GM19351 (cell line): ENCODE measurements around the gene PRKG1.

Experiments used
- ATAC-seq: cut with Tn5 transposase; IDR thresholded peaks from one replicate; pipeline ENCODE4 v1.9.1; 2021; ENCODE audit warnings: mild to moderate bottlenecking, moderate library complexity; ENCODE audit not compliant: unreplicated experiment

The PRKG1 gene

DNA sequence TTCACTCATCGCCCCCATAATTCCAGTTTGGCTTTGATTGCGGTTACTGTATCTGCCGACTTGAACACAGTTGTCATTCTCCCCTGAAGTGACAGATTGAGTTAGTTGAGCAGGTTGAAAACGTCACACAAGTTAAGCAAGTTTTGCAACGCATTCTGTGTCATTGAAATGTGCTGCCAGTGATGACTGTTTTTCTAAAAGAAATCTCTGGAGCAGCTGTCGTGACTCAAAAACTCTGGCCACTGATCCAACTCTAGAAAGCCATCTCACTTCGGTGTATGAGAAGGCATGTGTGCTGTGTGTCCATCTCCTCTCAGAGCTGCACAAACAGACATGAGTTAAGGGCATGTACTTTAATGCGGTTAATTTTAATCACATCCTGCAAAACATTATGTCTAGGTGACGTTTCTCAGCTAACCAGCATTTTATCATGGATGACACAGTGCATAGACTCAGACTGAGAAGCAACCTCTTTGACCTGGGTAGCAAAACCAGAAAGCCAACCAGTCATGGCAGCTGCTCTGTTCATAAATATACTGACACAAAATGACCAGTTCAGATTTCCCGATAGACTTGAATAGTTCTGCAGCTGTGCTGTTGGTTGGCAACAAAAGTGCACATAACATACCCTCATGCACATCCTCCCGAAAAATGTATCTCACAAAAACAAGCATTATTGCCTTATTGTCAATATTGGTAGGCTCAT is 555.8 kb downstream of the PRKG1 start:
- ATAC-seq: no peak

DNA sequence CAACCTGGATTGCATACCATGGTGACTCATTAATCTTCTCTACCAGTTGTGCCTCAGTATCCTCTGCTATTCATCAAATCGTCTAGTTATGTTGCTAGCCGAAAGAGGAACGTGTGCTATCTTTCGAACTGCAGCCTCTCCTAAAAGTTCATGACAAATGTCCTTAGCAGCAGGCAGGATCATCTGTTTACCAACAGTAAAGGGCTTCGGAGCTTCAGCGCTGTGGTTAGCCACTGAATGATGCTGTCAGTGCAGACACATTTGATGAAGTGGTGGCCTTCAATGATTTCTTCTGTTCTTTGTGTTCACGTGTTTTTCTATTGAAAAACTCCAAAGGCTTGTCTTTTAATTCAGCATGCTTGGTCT is 556.3 kb downstream of the PRKG1 start:
- ATAC-seq: no peak

DNA sequence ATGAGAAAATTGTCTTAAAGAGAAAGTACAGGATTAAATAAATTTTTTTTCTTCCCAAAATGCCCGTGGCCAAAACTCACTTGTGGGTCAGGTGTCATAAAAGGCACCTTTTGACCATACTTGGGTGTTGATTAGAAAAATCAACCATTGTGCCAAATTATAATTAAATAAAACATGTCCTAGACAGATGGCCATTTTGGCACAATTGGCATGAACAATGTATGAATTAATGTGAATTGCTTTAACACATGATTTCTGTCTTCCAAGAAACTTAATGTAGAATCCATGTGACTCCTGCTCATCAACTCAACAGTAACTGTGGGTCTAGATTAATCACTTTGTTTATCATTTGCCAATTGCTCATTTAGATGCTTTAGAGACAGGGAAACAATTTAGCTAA is 561.1 kb downstream of the PRKG1 start:
- no peak for ATAC-seq

DNA sequence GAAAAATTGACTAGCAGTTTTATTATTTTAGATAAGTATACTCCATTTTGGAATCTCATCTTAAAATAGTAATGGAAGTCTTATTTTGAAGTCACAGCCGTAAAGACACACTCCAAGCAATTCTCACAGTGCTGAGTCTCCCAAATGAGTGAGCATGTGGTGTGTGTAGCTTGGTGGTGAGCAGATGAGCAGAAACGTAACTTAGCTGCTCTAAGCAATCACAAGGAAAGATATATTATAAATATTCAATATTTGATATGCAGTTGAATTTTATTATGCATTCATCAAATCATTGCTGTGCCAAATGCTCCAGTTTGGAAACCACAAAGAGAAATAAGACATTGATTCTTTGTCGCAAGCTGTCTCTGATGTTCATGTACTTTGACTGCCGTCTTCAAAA is 563.9 kb downstream of the PRKG1 start:
- no peak for ATAC-seq

DNA sequence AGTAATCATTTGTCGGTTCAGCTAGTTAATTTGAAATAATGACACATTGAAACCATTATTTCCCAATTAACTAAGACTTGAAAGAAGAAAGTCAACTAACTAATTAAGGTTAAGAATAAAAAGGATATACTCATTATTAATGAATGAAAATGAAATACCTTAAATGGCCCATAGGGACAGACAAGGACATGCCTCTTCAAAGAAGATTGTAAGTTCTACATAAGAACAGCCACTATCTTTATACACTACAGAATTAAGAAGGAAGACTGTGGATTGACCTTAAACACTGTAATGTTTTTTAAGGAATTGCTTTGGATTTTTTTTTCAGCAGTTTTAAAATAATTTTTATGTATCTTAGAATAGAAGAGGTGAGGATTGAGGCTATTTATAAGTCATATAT is 564.5 kb downstream of the PRKG1 start:
- no peak for ATAC-seq

DNA sequence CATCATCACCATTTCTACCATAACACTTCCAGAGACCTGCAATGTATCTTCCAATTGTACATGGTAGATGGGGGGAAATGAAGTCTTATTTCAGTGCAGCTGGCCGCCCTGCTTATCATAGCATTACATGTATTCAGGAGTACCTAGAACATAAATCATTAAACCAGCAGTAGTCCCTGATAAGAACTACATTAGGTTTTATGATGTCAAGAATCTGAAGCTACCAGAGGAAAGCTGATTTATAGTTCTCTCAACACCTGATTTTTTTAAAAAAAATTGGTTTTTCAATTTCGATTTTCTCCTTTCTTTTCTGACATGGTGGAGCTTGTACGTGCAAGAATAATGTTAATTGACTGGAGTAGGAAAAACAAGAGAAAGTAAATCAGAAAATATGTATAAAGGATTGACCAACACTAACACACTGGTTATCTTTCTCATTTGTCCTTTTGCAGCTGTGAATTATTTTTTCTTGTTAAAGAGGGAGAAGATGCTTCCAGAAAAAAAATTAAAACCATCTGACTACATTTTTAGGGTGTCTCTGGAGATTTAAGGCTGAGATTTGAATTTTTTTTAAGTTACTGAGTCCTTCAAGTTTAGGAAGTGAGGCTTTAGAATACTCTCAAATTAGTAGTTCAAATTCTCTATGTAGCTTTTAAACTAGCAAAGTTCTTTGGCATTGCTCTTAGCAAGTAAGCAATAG is 566.0 kb downstream of the PRKG1 start:
- ATAC-seq: no peak

DNA sequence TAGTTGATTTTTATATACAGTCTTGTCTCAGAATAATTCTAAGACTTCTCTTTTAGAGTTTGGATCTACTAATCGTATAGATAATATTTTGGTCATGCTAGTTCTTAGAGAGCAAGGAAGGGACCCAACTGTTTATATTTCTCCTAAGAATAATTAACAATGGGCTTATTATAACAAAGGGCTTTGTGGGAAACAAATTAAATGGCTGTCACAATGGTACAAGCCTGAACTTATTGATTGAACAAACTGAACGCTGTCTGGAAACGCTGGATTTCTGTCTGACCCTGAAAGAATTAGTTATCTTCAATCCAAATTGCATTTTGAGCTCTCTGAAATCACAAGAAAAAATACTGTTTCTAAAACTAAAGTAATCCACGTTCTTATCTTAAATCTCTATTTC is 568.3 kb downstream of the PRKG1 start:
- no peak for ATAC-seq

DNA sequence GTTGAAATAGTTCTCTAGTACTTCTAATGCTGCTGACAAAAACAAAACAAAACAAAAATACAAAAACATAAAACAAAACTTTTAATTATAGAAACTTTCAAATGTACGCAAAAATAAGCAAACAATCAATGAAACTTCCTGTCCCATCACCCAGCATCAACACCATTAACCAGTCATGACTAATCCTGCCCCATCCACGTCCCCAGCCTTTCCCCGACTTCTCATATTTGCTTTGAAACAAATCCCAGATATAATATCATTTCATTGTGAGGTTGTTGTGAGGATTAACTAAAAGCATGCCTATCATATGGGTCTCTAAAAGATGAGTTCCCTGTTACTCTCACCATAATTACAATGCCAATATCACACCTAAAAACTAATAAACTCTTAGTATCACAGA is 569.4 kb downstream of the PRKG1 start:
- no peak for ATAC-seq

DNA sequence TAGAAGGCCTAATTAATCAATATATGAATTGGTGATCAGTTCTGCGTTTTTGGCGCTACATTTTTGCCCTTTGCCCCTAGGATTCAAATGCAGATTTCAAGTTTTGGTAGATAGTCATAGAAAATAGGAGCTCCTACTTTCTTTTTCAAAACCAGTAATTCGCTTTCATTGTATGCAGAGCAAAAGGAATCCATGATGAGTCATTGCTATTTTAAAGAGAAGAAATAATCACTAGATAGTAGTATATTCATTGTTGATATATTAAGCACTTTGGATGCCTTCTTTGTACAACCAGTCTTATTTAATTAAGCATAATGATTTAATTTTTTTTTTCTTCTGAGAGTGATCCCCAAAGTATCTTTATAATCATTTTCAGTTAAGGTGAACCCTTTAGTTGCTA is 574.8 kb downstream of the PRKG1 start:
- ATAC-seq: no peak

DNA sequence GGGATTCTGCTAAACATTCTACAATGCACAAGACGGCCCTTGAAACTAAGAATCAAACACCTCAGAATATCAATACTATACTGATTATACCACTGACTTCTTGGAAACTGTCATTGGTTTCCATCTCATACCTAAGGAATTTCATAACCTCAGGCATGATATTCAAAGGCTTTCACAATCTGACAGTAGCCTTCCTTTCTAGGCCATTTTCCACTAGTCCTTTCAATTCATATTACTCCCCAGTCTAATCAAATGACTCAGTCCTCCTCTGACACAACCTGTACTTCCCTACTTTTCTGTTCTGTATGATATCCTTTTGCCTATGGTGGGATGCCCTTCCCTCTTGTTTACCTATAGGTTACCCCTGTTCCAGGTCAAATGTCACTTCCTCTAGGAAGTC is 576.8 kb downstream of the PRKG1 start:
- no peak for ATAC-seq

DNA sequence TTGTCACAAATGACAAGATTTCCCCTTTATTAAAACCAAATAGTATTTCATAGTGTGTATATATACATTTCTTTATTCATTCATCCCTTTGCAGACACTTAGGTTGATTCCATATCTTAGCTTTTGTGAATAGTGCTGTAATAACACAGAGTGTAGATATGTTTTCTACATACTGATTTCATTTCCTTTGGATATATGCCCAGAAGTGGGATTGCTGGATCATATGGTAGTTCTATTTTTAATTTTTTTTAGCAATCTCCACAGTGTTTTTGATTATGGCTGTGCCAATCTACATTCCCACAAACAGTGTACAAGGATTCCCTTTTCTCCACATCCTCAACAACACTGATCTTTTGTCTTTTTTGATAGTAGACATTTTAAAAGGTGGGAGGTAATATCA is 578.7 kb downstream of the PRKG1 start:
- no peak for ATAC-seq

DNA sequence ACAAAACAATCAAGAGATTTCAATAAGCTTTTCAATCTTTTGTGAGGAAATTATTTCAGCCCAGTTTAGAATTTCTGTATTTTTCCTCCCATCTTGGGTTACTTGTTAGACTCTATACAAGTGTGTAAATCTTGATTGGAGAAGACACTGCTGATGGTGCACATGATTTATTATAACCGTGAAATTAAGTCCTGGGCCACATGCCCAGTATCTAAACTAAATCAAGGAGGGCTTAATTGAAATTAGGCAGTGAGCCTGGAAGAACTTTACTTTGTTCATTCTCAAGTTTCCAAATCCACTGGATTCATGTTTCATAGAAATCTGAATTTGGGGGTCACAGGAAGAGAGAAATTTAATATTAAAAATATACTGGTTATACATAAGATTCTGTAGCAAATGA is 580.6 kb downstream of the PRKG1 start:
- no peak for ATAC-seq

DNA sequence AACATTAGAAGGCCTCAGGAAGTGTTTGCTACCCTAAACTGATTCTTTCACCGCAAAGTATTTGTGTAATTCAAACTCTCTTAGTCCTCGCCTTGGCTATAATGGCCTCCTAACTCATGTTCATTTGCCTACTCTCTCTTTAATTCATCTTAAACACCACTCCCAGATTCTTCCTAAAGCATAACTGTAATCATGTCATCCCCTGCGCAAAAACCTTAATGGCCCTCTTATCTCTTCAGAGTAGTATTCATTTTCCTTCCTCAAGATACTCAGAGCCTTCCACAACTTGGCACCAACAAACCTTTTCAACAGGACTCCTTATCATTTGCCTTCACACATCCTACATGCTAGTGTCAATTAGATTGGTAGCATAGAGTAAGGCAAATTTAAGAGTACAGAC is 582.2 kb downstream of the PRKG1 start:
- ATAC-seq: no peak

DNA sequence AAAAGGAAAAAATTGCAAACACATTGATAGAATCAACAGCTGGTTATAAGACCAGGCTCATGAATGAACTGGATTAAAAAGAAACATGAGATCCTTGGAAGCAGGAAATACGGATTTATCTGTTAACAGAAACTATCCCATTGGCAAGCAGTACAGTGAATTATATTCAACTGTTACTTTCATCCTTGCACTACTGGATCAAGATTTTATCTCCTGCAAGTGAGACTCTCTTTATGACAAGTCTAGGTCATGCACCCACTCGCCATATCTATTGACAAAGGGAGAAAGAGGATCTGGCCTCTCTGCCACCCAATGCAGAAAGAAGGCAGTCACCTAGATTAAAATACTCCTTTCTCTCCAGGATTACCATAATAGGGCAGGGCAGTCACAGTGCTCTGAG is 583.7 kb downstream of the PRKG1 start:
- ATAC-seq: no peak

DNA sequence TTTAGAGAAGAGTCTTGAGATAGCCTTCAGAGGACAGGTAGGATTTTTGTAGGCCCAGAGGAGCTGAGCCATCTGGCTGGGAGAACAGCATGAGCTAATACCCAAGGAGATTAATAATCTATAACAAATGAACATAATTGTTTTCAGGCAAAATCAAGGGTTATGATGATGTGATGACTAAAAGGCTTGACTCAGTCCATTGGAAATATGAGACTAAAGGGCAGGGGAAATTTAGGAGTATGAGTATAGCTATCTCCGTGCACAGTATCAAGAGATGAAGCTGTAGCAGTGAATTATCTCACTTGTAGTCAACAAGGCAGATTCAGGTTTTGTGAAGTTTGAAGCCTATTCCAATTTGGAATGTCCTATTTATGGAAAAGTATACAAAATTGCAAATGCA is 585.1 kb downstream of the PRKG1 start:
- no peak for ATAC-seq

DNA sequence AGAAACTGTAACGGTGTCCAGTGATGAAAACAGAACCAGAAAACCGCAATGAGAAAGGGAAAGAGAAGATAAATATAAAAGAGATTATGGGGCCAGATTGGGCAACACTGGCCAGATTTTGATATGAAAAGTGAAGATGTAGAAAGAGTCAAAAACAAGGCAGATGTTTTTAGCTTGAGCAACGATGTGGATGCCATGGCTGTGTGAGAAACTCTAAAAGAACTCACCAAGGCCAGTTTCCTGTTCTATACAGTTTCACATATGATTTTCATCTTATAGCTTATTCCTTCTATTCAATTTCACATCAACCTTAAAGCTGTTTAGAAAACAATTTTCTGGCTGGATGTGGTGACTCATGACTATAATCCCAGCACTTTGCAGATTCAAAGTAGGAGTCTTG is 588.8 kb downstream of the PRKG1 start:
- ATAC-seq: no peak

DNA sequence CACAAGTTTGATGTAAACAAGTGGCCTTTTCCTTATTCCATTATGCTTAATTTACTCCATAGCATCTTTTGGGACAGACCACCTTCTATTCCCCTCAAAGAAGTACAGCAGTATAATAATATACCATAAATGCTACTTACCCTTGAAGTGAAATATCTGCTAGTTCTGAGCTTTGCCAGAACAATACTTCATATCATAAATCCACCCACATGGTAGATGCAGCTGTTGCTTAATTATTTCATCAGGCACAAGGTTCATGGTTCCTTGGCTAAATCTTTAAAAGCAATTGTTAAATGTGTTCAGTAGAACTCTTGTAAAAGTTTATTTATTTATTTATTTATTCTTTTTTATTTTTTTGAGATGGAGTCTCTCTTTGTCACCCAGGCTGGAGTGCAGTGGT is 592.2 kb downstream of the PRKG1 start:
- ATAC-seq: no peak

DNA sequence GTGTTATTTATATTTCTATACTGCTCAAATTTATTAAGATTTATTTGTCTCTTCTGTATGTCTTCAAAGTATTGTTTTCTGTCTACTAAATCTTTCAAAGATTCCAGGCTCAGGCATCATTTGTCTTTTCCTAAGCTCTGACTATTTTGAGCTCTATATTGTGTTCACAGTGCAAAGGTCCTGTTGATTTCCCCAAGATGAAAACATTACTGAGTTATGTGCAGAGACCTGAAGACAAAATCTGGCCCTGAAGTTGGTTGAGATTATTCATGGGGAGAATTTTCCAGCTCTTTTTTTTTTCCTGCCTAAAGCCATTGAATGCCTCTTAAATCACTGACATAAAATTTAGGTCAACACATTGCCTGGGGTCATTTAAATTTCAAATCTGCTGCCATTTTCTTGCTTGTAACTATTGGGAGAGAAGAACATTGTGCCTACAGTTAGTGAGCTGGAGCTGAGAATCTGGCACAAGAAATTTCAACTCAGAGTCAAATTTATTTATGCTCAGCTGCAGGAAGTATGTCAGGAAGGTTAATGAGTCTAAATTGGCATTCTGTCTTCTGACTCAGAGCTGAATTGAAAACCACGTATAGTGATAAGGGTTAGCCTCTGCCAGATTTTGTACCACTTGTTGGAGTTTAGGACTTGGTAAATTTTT is 593.5 kb downstream of the PRKG1 start:
- ATAC-seq: no peak

DNA sequence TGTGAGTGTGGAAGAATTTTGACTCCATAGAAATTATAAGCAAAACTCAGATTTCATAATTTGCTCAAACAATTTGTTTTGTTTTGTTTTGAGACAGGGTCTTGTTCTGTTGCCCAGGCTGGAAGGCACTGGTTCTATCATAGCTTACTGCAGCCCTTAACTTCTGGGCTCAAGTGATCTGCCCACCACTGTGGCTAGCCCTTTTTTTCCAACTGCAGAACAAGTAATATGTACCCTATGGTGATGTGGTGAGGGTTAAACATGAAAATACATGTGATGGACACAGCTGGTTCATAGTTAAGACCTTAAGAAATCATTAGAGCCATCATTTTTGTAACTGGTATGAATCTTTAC is 594.0 kb downstream of the PRKG1 start:
- ATAC-seq: no peak

DNA sequence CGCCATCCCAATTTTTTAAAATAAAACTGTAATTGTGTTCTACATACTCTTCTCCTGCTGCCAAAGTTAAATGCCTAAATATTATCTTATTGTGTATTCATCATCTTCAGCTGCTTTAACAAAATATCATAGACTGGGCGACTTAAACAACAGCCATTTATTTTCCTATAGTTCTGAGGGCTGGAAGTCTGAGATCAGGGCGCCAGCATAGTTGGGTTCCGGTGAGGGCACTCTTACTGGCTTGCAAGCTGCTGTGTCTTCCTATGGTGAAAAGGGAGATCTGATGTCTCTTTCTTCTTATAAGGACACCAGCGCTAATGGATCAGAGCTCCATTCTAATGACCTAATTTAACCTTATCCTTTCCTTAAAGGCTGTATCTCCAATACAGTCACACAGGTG is 594.8 kb downstream of the PRKG1 start:
- no peak for ATAC-seq

DNA sequence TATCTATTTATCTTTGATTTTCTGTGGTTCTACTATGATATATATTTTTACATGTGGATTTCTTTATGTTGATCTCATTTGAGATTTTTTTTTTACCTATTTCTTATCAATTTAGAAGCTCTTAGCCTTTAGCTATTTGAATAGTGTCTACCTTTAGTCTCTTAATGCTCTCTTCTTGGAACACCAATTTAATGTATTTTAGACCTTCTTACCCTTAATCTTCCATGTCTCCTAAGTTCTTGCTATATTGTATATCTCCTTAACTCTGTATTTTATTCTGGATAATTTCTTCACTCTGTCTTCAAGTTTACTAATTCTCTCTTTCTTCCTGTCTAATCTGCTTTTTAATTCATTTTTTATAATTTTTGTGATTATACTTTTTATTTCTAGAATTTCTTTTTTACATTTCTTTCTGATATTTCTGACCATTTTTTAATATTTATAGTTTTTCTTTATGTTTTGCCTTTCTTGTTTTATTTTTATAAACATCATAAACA is 597.8 kb downstream of the PRKG1 start:
- ATAC-seq: no peak

DNA sequence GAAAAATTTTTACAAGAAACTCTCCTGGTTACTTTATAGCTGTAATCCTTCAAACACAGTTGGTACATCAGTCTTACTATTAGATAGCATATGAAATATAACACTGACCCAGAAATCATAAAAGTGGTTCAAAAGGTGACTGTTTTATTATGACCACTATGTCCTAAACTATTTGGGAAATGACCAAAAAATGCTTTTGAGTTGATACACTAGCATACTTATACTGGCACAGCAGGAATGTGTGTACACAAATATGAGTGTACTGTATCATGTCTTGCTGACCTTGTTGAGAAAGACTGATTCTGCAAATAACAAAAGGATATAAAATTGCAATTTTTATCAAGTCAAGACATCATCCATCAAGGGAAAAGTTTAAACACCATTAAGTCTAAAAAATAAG is 600.8 kb downstream of the PRKG1 start:
- ATAC-seq: no peak
